ENCODE data around the gene MATN3.

- TF ChIP-seq CTCF (conservative IDR thresholded peaks at IDR 0.05; ENCODE audit: low read length) (no peak), EZH2phosphoT487 (IDR thresholded peaks at IDR 0.05; ENCODE audit: borderline replicate concordance, low read depth, low read length) (no peak)
These were observed 14.8 kb upstream of the MATN3 start for GRCh38 chr2:20027260-20027677.
